GM10266 (cell line): Measurements from ENCODE around the gene DIP2B.

Source experiments
- DNase-seq: peaks from one replicate; pipeline ENCODE4 v3.0.0; 2012; ENCODE audit errors: extremely low spot score
- CTCF ChIP-seq: IDR thresholded peaks from 2 replicates; pipeline ENCODE4 v1.5.1; 2012; ENCODE audit warnings: mild to moderate bottlenecking, low read depth; ENCODE audit not compliant: control insufficient read depth, insufficient read depth; ENCODE audit errors: missing control alignments

Gene DIP2B

DNA sequence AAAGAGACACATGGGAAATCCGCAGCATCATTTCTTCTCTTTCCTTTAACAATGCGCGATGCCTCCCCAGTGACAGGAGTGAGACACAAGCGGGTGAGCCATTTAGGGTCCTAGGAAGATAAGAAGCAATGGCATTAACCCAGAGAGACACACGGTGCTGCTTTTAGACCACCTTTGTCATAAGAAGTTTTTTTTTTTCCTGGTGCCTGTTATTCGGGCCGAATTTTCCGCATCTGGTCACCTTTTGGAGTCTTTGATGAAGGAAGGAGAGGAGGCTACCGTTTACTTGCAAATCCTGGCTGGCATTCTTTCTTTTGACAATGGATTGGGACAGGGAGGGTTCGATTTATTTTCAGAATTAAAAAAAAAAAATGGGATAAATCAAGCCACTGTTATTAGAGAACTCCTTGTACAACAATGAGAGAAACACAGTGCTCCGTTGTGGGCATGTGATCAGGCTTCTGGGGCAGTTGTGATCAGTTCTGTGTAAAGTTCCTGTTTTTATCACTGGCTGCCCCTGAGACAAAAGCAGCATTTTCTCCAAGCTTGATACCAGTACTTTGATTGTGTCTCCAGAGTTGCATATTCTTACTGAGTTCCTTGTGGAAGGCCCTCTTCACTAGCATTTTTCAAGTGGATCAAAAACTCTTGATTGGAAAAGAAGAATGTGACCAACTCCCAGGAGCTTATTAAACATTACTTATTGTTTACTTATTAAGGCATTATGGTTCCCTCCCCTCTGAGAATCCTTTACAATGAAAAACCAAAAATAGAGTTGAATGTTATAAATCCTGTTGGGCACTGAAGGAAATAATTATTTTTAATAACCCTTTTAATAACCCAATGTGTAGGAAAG is 1.1 kb downstream of the DIP2B start:
- no peak for TF ChIP-seq CTCF
- peak; percentile 46 for DNase-seq

- TF ChIP-seq CTCF, result no peak
- DNase-seq, result no peak
Observed at GRCh38 chr12:50506753-50507473, 2.1 kb downstream of the DIP2B start.

- no peak for DNase-seq
- TF ChIP-seq CTCF, result no peak
Observed at GRCh38 chr12:50507474-50507838, 2.7 kb downstream of the DIP2B start.

GRCh38 chr12:50507930-50508329 is 3.1 kb downstream of the DIP2B start:
- no peak for DNase-seq
- no peak for TF ChIP-seq CTCF

DNA sequence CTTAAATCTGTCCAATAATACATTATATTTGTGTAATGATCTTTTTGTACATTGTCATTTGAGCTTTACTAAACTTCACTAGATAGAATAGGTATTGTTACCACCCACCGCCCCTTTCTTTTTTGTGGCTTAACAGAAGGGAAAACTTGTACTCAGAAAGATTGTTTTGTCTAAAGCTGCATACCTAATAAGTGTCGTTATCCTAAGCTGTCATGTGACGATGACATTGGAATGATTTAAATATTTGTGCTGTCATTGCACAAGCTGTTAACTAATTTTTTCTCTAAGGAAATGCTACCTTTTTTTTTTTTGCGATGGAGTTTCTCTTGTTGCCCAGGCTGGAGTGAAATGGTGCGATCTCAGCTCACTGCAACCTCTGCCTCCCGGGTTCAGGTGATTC is 3.6 kb downstream of the DIP2B start:
- no peak for TF ChIP-seq CTCF
- no peak for DNase-seq

DNA sequence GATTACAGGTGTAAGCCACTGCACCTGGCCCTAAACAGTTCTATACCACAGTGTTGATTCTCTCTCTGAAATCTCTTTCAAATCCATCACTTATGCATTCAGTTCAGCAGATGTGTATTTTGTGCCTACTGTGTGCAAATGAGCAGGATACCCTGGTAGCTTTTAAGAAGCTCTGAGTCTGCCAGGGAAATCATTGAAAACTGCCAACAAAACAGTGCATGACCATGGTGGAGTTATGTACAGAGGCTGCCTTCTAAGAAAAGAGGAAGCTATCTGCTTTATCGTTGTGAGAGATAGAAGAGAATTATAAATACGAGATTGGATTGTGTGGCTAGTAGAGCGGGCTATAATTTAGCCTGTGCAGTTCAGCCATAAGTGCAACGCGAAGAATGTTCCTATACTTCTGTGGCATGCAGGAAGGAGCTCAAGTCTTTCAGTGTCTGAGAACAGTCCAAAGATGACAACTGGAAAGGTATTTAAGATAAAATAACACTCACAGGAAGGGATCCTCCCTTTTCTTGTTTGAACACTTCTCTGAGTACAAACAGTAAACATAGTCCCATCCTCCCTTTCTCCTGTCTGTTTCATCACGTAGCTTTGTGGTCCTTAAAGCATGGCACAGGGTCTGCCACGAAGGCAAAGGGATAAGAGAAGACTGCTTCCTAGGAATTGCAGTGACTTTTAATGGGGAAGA is 4.3 kb downstream of the DIP2B start:
- no peak for TF ChIP-seq CTCF
- DNase-seq, result no peak
